Posterior vena cava (tissue), 2 donors: ENCODE results near the gene NPR1. TPM values are rescaled to one million over a fixed set of nuclear protein-coding genes. Genes with fewer than 3 reads are reported as not detected.
"Not testable (repeated sequence)": the region's sequence is repeated elsewhere in the genome, so short reads cannot be mapped to it uniquely, and the experiment has no call there.

Experiments used
- DNase-seq: peaks from one replicate; pipeline ENCODE4 v3.0.0-alpha.2; 2020; ENCODE audit warnings: low spot score
- intact Hi-C, 2 donors: fragments of 100-400 bp; cut with DNase I; formaldehyde crosslinking; loops; one replicate each; pipeline versions ENCODE4 v1.14.1 to v1.14.2; 2022 to 2023
- total RNA-seq, 2 donors: library from RNA; stranded (reverse); fragmentation: NEBNext Ultra II Directional; extraction: Animal tissue kit (Norgen Biotek cat#: 25700); gene quantifications; one replicate each; pipeline ENCODE4 v1.2.1, GENCODE V29; 2021
- donor health status: DM: yes; HTN: yes; CAD: no.
- donor health status: DM: yes; HTN: yes; CAD: no.

Gene NPR1
- total RNA-seq, 2 donors from 2014 or later: 107 to 119 TPM

GRCh38 chr1:153698020-153698922 is 19.8 kb downstream of the NPR1 start:
- peak; percentile 95 for DNase-seq
- intact Hi-C loops: no loop called here

GRCh38 chr1:153698923-153699714 is 20.6 kb downstream of the NPR1 start:
- intact Hi-C loops: no loop called here
- no peak for DNase-seq

- intact Hi-C loops: no loop called here
- DNase-seq: no peak
Measured at GRCh38 chr1:153699768-153700167, 21.3 kb downstream of the NPR1 start.

DNA sequence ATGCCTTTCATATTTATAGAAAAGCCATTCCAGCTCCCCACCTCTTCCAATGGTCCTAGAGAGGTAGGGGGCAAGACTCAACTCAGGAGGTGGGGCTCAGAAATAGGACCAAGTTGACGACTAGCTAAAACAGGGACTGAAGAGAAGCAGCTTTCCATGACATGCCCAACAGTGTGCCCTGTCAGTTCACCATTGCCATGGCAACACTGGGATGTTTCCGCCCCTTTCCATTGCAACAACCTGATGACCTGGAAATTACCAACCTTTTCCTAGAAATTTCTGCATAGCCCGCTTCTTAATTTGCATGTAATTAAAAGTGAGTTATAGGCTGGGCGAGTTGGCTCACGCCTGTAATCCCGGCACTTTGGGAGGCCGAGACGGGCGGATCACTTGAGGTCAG is 27.0 kb downstream of the NPR1 start:
- DNase-seq: no peak
- intact Hi-C loops: no loop called here

DNA sequence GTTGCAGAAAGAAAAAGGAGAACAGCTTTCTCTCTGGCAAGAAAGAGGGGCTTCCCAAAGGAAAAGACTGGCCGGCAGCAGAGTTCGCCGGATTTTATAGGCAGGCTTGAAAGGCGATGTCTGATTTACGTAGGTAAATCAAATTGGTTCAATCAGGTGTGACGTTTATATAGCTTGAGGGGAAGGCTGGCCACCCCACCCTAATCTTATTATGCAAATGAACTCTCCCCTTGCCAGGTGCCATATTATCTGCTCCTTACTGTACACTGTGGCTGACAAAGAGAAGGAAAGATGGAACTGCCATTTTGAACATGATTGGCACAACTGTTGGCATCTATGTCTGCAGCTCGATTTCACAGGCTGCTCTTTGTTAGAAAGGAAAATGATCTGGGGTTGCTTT is 32.5 kb downstream of the NPR1 start:
- no peak for DNase-seq
- intact Hi-C loops: no loop called here

- intact Hi-C loops, DNase-seq: not testable (repeated sequence)
Measured at GRCh38 chr1:153716211-153716610, 37.7 kb downstream of the NPR1 start.

DNA sequence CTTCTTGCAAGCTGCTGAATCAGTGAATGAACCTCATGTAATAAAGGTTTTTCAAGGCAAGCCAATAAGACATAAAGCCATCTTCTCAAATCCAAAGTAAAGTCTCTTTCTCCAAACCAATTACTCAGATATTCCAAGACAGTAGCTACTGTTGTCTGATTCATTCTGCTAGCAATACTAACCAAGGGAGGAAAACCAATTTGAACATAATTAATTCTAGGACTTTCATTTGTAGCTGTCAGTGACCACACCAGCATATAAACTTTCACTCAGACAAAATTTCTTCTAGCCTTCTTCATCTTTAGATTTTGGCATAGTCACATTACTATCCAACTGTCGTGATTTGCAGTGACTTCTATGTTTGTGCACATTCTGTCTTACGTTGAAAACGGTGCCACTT is 38.8 kb downstream of the NPR1 start:
- DNase-seq: no peak
- intact Hi-C loops: no loop called here

- DNase-seq: peak; percentile 25
- intact Hi-C loops: no loop called here
Measured at GRCh38 chr1:153723687-153724086, 45.2 kb downstream of the NPR1 start.

DNA sequence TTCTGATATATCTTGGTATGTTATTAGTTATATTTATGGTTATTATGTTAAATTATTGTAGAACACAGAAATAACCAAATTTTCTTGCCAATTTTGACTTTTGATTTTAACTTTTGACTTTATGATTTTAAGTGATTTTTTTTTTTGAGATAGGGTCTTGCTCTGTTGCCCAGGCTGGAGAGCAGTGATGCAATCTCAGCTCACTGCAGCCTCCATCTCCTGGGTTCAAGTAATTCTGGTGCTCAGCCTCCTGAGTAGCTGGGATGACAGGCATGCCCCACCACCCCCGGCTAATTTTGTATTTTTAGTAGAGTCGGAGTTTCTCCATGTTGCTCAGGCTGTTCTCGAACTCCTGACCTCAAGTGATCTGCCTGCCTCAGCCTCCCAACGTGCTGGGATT is 46.1 kb downstream of the NPR1 start:
- DNase-seq: peak; percentile 9
- intact Hi-C loops: not testable (repeated sequence)

DNA sequence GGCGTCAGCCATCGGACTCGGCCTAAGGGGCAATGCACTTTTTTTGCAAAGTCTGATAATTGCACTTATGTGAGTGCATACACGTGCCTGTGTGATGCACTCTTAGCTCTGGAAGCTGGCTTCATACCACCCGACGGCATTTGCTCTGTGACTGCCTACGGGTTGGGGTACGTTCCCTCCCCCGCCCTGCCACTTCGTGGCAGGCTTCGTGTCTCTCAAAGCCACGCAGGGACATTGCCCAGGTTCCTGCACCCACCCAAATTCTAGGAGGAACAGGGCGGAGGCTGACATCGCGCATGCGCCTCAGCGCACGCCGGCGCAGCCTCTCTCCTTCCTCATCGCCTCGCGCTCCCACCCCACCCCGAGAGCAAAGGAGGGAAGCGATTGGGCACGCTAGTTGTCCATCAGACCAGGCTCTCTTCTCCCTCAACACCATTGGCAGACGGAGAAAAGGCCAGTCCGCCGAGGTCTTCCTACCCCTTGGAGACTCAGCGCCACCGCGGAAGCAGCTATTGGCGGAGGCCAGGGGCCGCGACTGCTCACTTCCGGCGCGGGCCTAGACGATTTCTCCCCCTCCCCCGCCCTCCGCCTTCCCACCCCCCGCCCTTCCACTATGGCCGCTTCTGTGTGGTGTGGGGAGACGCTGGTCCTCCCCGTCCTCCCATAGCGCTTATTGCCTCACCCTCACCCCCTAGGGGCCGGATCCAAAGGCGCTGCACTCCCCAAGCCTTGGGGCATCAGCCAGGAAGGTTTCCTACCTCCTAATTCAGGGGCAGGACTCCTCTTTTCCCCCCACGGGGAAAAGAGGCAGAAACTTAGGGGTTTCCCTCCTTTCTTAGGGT is 49.2 kb downstream of the NPR1 start, which contains the start of gene INTS3:
Gene INTS3, plus strand, starts transcription at position 588 of the 842 bp plus-strand sequence. CDS start 585 bp downstream, outside the sequence.
- DNase-seq: peak; percentile 100
- intact Hi-C loops: no loop called here

DNA sequence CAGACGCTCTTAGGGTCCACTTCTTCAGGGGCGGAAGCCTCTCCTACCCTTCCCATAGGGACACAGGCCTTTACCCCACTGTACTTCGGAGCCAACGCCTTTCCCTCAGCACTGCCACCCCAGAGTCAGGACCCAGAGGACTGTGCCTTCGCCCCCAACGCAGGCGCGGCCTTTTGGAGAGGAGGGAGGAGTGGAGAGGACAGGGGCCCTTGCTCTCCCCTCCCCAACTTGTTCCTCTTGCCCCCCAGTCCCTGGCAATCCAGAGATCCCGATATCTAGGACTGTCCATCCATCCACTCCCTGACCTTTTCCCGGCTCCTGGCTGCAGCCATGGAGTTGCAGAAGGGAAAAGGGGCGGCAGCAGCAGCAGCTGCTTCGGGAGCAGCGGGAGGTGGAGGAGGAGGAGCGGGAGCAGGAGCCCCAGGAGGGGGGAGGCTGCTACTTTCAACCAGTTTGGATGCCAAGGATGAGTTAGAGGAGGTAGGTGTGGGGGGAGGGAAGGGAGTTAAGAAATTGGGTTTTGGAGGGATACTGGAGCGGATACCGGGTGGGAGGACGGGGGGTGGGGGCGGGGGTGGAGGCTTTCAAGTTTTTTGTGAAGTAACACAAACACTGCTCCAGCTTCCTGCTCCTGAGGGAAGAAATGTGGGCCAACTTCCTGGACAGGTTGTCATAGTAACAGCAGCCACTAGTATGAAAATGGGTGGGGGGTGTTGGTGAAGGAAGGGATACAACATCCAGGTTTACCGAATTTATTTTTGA is 50.0 kb downstream of the NPR1 start:
- DNase-seq: peak; percentile 85
- intact Hi-C loops: no loop called here

DNA sequence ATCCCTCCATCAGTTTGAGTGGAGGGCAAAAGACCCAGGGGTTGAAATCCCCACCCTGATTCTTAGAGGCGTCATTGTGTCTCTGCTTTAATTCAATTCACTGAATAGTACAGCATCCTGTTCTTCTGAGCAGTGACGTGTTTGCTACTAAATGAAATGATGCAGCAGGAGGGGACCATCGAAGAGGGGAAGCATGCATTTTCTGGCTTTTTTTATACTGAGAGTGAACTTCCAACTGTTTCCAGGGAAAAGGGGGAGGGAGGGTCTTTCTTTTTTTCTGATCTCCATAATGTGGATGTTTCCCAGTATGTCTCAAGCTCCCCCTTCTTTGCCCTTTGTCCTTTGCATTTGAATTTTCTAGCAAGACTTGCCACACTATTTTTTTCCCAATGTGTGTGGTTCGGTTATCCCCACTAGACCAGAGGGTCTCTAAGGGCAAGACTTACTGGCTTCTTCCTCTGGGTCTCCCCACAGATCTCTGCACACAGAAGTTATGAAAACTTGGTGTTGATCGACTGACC is 52.0 kb downstream of the NPR1 start:
- intact Hi-C loops: no loop called here
- no peak for DNase-seq

GRCh38 chr1:153733970-153734369 is 55.5 kb downstream of the NPR1 start:
- intact Hi-C loops: no loop called here

DNA sequence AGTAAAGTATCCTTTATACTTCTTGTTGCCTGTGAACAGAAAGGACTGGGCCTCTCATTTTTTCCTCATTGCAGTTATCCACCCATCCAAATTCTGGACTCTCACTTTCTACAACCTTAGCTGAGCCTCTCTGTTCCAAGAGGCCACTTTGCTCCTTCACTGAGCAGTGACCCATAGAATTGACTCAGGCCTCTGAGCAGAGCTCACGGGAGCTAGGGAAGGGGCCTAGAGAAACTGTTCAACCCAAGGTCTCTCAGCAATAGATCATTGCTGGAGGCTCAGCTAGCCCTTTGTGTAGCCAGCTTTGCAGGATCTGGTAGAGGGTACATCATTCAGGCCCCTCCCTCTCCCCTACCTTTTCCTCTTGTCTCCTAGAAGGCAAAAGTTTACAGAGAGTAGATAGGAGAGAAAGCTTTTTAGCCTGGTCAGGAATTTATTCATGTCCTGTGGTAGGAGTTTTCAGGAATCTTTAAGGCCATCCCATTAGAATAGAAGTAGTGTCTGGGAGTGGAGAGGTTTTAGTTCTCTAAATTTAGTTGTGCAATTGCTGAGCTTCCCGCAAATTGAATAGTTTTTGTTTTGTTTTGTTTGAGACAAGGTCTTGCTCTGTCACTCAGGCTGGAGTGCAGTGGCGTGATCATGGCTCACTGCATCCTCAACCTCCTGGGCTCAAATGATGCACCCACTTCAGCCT is 56.1 kb downstream of the NPR1 start:
- peak; percentile 52 for DNase-seq
- intact Hi-C loops: no loop called here

More at GRCh38 chr1:153733970-153734369, 55.5 kb downstream of the NPR1 start:
- DNase-seq: no peak

DNA sequence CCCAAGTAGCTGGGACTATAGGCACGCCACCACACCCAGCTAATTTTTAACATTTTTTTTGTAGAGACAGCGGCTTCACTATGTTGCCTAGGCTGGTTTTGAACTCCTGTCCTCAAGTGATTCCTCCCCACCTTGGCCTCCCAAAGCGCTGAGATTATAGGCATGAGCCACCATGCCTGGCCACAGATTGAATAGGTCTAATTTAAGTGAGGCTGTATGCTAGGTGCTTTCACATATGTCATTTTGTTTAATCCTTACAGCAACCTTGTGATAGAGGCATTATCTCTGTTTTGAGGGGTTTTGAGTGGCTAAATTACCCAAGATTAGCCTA is 56.6 kb downstream of the NPR1 start:
- DNase-seq: no peak
- intact Hi-C loops: no loop called here

- intact Hi-C loops: no loop called here
- no peak for DNase-seq
Measured at GRCh38 chr1:153741986-153742385, 63.5 kb downstream of the NPR1 start.

GRCh38 chr1:153742411-153743142 is 64.1 kb downstream of the NPR1 start:
- intact Hi-C loops: no loop called here

More at GRCh38 chr1:153742411-153743142, 64.1 kb downstream of the NPR1 start:
- DNase-seq: no peak
